Measurements from ENCODE around the gene FCGR2B.
A peak's percentile ranks its signal among the peaks of the same experiment; 100 is the strongest.
"Not testable (repeated sequence)": the region's sequence is repeated elsewhere in the genome, so short reads cannot be mapped to it uniquely, and the experiment has no call there.

The FCGR2B gene

GRCh38 chr1:161720422-161720821 is 57.5 kb downstream of the FCGR2B start:
- no peak for ATAC-seq
- TF ChIP-seq TOX (CRISPR knock-in tag; IDR thresholded peaks at IDR 0.05; ENCODE audit: borderline replicate concordance) (no peak), ZFP30 (CRISPR knock-in tag; IDR thresholded peaks at IDR 0.05) (no peak)

- ATAC-seq, result no peak
- TF ChIP-seq CSDC2 (CRISPR knock-in tag; IDR thresholded peaks at IDR 0.05) (no peak), ZNF8 (CRISPR knock-in tag; IDR thresholded peaks at IDR 0.05) (no peak), ZFP30 (CRISPR knock-in tag; IDR thresholded peaks at IDR 0.05) (no peak), POU6F1 (CRISPR knock-in tag; IDR thresholded peaks at IDR 0.05; ENCODE audit: borderline replicate concordance, low read depth) (no peak)
Observed at GRCh38 chr1:161720956-161721737, 58.2 kb downstream of the FCGR2B start, which contains the start of gene FCRLB. TSS of gene FCRLB (plus strand) at chr1:161721544. CDS start at chr1:161722673, 1,129 bp downstream.

GRCh38 chr1:161721738-161722343 is 58.9 kb downstream of the FCGR2B start:
- peak; percentile 24; the same call in 2 of the 3 replicates for ATAC-seq
- TF ChIP-seq ZNF70 (CRISPR knock-in tag; IDR thresholded peaks at IDR 0.05), result no peak

- TF ChIP-seq TOX (CRISPR knock-in tag; IDR thresholded peaks at IDR 0.05; ENCODE audit: borderline replicate concordance) (no peak), ISL1 (CRISPR knock-in tag; IDR thresholded peaks at IDR 0.05) (no peak), ZNF70 (CRISPR knock-in tag; IDR thresholded peaks at IDR 0.05) (no peak), ESRRG (CRISPR knock-in tag; IDR thresholded peaks at IDR 0.05) (no peak)
- no peak for ATAC-seq
Observed at GRCh38 chr1:161722406-161722805, 59.5 kb downstream of the FCGR2B start.

GRCh38 chr1:161723459-161724141 is 60.7 kb downstream of the FCGR2B start:
- no peak for TF ChIP-seq CREB5 (CRISPR knock-in tag; IDR thresholded peaks at IDR 0.05; ENCODE audit: low read depth)
- TF ChIP-seq TSHZ2 (CRISPR knock-in tag; IDR thresholded peaks at IDR 0.05), result no peak
- no peak for TF ChIP-seq ZFP3 (CRISPR knock-in tag; IDR thresholded peaks at IDR 0.05)
- TF ChIP-seq ISL1 (CRISPR knock-in tag; IDR thresholded peaks at IDR 0.05), result no peak
- no peak for TF ChIP-seq CSRNP3 (CRISPR knock-in tag; IDR thresholded peaks at IDR 0.05)
- no peak for TF ChIP-seq ARNTL (CRISPR knock-in tag; IDR thresholded peaks at IDR 0.05; ENCODE audit: borderline replicate concordance, low read depth)
- TF ChIP-seq ZFP30 (CRISPR knock-in tag; IDR thresholded peaks at IDR 0.05), result no peak
- TF ChIP-seq CSDC2 (CRISPR knock-in tag; IDR thresholded peaks at IDR 0.05), result no peak
- no peak for TF ChIP-seq ESRRG (CRISPR knock-in tag; IDR thresholded peaks at IDR 0.05)
- no peak for ATAC-seq

GRCh38 chr1:161725258-161725907 is 62.4 kb downstream of the FCGR2B start:
- not testable (repeated sequence) for ATAC-seq

All from SK-N-SH treated with all-trans-retinoic acid at 6 μM for 48 hours (cell line).